PFSK-1 (cell line): Measurements from ENCODE around the gene VIP.

Experiments used
- FOXP2 ChIP-seq: optimal IDR thresholded peaks from 2 replicates; pipeline ENCODE3; 2011; ENCODE audit warnings: borderline replicate concordance, control low read depth, inconsistent platforms; ENCODE audit not compliant: insufficient read depth; ENCODE audit errors: extremely low read length, extremely low read depth
- POLR2AphosphoS5 ChIP-seq: IDR thresholded peaks from 2 replicates; pipeline ENCODE4 v1.6.1; 2012; ENCODE audit warnings: low read depth, mild to moderate bottlenecking, control low read depth, low read length, moderate library complexity
- SIN3A ChIP-seq: IDR thresholded peaks from 2 replicates; pipeline ENCODE4 v1.6.1; 2012; ENCODE audit warnings: mild to moderate bottlenecking, low read length, moderate library complexity, borderline replicate concordance; ENCODE audit not compliant: insufficient read depth
- TAF1 ChIP-seq: IDR thresholded peaks from 2 replicates; pipeline ENCODE4 v1.6.1; 2012; ENCODE audit warnings: low read length, control low read depth, borderline replicate concordance; ENCODE audit not compliant: insufficient read depth
- TF ChIP-seq, protein P1 (sequence below), 2 experiments: IDR thresholded peaks; 2 replicates each; pipeline versions ENCODE4 v1.6.1 to v1.8.0; 2011 to 2012; ENCODE audit warnings: low read depth in 2 of 2, low read length in 2 of 2, control low read depth in 1 of 2, inconsistent platforms in 1 of 2, mild to moderate bottlenecking in 1 of 2, moderate library complexity in 1 of 2; ENCODE audit not compliant: insufficient read depth in 1 of 2

DNA sequence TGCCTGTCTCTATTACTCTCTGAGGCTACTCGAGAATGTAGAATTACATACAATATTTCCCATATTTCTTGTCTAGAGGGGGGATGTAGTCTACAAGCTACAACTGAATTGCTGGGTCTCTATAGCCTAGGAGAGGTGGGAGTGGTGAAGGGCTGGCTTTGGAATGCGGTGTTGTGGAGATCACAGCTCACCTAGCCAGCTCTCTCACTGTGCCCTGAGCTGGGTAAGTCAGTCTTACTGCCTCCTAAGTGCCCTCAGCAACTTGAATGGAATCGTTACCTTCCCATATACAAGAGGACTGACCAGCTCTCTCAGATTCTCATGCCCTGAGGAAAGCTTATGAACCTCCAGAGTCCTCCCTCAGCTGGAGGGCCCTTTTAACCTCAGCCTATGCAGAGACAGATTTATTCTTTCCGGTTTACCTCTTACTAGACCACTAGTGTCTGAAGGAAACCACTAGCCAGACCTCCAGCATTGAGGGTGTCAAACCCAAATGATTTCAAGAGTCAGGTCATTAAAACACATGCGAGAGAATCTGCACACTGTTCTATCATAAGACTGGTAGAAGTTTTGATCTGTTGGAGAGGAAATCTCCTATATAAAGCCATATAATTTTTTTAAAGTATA lies 20.6 kb downstream of the VIP start:
- TF ChIP-seq POLR2AphosphoS5 (no peak), TAF1 (no peak), FOXP2 (no peak), SIN3A (no peak)
- TF ChIP-seq, protein P1, sequence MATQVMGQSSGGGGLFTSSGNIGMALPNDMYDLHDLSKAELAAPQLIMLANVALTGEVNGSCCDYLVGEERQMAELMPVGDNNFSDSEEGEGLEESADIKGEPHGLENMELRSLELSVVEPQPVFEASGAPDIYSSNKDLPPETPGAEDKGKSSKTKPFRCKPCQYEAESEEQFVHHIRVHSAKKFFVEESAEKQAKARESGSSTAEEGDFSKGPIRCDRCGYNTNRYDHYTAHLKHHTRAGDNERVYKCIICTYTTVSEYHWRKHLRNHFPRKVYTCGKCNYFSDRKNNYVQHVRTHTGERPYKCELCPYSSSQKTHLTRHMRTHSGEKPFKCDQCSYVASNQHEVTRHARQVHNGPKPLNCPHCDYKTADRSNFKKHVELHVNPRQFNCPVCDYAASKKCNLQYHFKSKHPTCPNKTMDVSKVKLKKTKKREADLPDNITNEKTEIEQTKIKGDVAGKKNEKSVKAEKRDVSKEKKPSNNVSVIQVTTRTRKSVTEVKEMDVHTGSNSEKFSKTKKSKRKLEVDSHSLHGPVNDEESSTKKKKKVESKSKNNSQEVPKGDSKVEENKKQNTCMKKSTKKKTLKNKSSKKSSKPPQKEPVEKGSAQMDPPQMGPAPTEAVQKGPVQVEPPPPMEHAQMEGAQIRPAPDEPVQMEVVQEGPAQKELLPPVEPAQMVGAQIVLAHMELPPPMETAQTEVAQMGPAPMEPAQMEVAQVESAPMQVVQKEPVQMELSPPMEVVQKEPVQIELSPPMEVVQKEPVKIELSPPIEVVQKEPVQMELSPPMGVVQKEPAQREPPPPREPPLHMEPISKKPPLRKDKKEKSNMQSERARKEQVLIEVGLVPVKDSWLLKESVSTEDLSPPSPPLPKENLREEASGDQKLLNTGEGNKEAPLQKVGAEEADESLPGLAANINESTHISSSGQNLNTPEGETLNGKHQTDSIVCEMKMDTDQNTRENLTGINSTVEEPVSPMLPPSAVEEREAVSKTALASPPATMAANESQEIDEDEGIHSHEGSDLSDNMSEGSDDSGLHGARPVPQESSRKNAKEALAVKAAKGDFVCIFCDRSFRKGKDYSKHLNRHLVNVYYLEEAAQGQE (IDR thresholded peaks at IDR 0.05; ENCODE audit: insufficient read depth in 1 of 2, low read depth in 2 of 2, low read length in 2 of 2): no peak
